ENCODE measurements around the gene FOXK2. TPM values are rescaled to one million over a fixed set of nuclear protein-coding genes. Genes with fewer than 3 reads are reported as not detected.

FOXK2 gene
- total RNA-seq, 1 experiment from 2014 or later: 72.0 TPM

GRCh38 chr17:82600731-82601446 lies 81.4 kb downstream of the FOXK2 start:
- Histone ChIP-seq H3K18ac (ENCODE audit: insufficient read length, low read depth, low read length) (no peak overlapping the region), H3T11ph (ENCODE audit: low read length) (no peak overlapping the region), H4K5ac (ENCODE audit: insufficient read length, low read depth, low read length) (no peak overlapping the region), H3K79me2 (ENCODE audit: insufficient read depth, low read length) (no peaks in the 10 kb centered on the region), H4K8ac (replicated peaks; ENCODE audit: insufficient read length, low read depth, low read length) (no peak overlapping the region), H3K4me2 (ENCODE audit: insufficient read depth, insufficient read length, low read length) (no peak overlapping the region), H3K23me2 (ENCODE audit: insufficient read length, low read depth, low read length, poor library complexity, severe bottlenecking) (no peaks in the 10 kb centered on the region), H3K27me3 (ENCODE audit: insufficient read depth, low read length) (no peaks in the 10 kb centered on the region), H3K9me3 (ENCODE audit: control insufficient read depth, low read depth, low read length) (no peaks in the 10 kb centered on the region), H2BK15ac (ENCODE audit: low read depth, low read length) (no peak overlapping the region), H3K9ac (ENCODE audit: extremely low read depth, insufficient read length, low read length) (no peak overlapping the region), H2AFZ (ENCODE audit: low read length) (no peak overlapping the region), H3K79me1 (ENCODE audit: insufficient read depth, low read depth, low read length, poor library complexity, severe bottlenecking) (no peaks in the 10 kb centered on the region), H4K91ac (ENCODE audit: insufficient read length, low read depth, low read length) (no peak overlapping the region), H3K56ac (ENCODE audit: insufficient read length, low read depth, low read length) (no peak overlapping the region), H3K23ac (ENCODE audit: insufficient read length, low read depth, low read length) (no peak overlapping the region), H2BK5ac (ENCODE audit: insufficient read length, low read length) (no peak overlapping the region), H3K27ac (ENCODE audit: insufficient read length, low read depth, low read length) (no peak overlapping the region), H3K4me1 (ENCODE audit: insufficient read depth, low read length) (no peaks in the 10 kb centered on the region), H2BK120ac (ENCODE audit: low read depth, low read length, poor library complexity, severe bottlenecking) (no peak overlapping the region), H3K14ac (ENCODE audit: insufficient read depth, low read length) (no peak overlapping the region), H2AK5ac (ENCODE audit: insufficient read length, low read length) (no peak overlapping the region), H2BK20ac (ENCODE audit: low read depth, low read length, poor library complexity, severe bottlenecking) (no peak overlapping the region), H4K20me1 (ENCODE audit: control insufficient read depth, insufficient read depth, insufficient read length) (peaks cover 3% of the 10 kb centered on the region), H3K4ac (ENCODE audit: low read depth, low read length) (no peak overlapping the region), H2BK12ac (ENCODE audit: insufficient read length, low read depth, low read length) (no peak overlapping the region)
- DNase-seq: no peak
- H3K36me3 Mint-ChIP-seq (ENCODE audit: insufficient read depth in 1 of 3, low read depth in 3 of 3): peaks cover 50 to 87% (median 86%) of the 10 kb centered on the region in 3 experiments; a peak in 6 of 7 replicates
- no CpG with 5 or more reads among the region's 37 CpGs for WGBS (ENCODE audit: extremely low coverage, insufficient read length, low lambda C conversion rate)
- H3K27ac Mint-ChIP-seq: peak overlapping the region in 2 of 3 experiments; percentile 23 to 97; a peak in 3 of 7 replicates
- no peaks in the 10 kb centered on the region for H3K27me3 Mint-ChIP-seq (ENCODE audit: low read depth)
- H3K4me3 Mint-ChIP-seq: no peak overlapping the region; a peak in 1 of 5 replicates
- H3K4me1 Mint-ChIP-seq: peaks cover 2 to 4% of the 10 kb centered on the region in 2 experiments; a peak in 2 of 4 replicates
- TF ChIP-seq CTCF (conservative IDR thresholded peaks at IDR 0.05): no peak
- no peaks in the 10 kb centered on the region; a peak in 2 of 5 replicates for H3K9me3 Mint-ChIP-seq

All from H9 (cell line).